HG03025 (cell line): Measurements from ENCODE around the gene SNORC.

Experiments used
- ATAC-seq: cut with Tn5 transposase; IDR thresholded peaks from one replicate; pipeline ENCODE4 v1.9.1; 2021; ENCODE audit warnings: mild to moderate bottlenecking, moderate library complexity; ENCODE audit not compliant: unreplicated experiment, low FRiP score

Gene SNORC

GRCh38 chr2:232866104-232866503 lies 4.0 kb upstream of the SNORC start:
- no peak for ATAC-seq

GRCh38 chr2:232869138-232870017 lies 686 bp upstream of the SNORC start:
- ATAC-seq, result no peak

GRCh38 chr2:232870766-232871371 lies 805 bp downstream of the SNORC start:
- ATAC-seq, result no peak

GRCh38 chr2:232871418-232871834 lies 1.4 kb downstream of the SNORC start:
- no peak for ATAC-seq

- ATAC-seq, result no peak
Observed at GRCh38 chr2:232871835-232872736, 2.0 kb downstream of the SNORC start.

GRCh38 chr2:232872826-232873225 lies 2.8 kb downstream of the SNORC start:
- no peak for ATAC-seq

GRCh38 chr2:232873292-232873908 lies 3.3 kb downstream of the SNORC start:
- ATAC-seq, result no peak

GRCh38 chr2:232873909-232874641 lies 4.0 kb downstream of the SNORC start:
- no peak for ATAC-seq

- ATAC-seq, result no peak
Observed at GRCh38 chr2:232874677-232875223, 4.7 kb downstream of the SNORC start.

- no peak for ATAC-seq
Observed at GRCh38 chr2:232875256-232876121, 5.4 kb downstream of the SNORC start.

GRCh38 chr2:232876161-232876977 lies 6.3 kb downstream of the SNORC start:
- no peak for ATAC-seq

GRCh38 chr2:232876978-232877441 lies 6.9 kb downstream of the SNORC start:
- ATAC-seq, result no peak

GRCh38 chr2:232877940-232878511 lies 8.0 kb downstream of the SNORC start:
- no peak for ATAC-seq

GRCh38 chr2:232878855-232879617 lies 9.0 kb downstream of the SNORC start:
- no peak for ATAC-seq

- no peak for ATAC-seq
Observed at GRCh38 chr2:232879618-232880494, 9.8 kb downstream of the SNORC start.
